Prostate gland (tissue), 2 donors: ENCODE data around the gene MINK1. TPM values are rescaled to one million over a fixed set of nuclear protein-coding genes. Genes with fewer than 3 reads are reported as not detected.

ENCODE experiments used
- DNase-seq: peaks from one replicate; pipeline ENCODE4 v3.0.0-alpha.2; 2019; ENCODE audit warnings: low spot score
- H3K27ac ChIP-seq, 2 donors: fragments of 200-600 bp; sonication (generic); 2 replicates each; pipeline ENCODE4 v1.5.1; 2017 to 2019
- H3K27me3 ChIP-seq: fragments of 200-600 bp; sonication (generic); replicated peaks from 2 replicates; pipeline ENCODE4 v1.5.1; 2019; ENCODE audit not compliant: insufficient read depth
- H3K36me3 ChIP-seq, 2 donors: fragments of 200-600 bp; sonication (generic); 1 replicate in 1 of 2; 2 replicates in 1 of 2; pipeline versions ENCODE4 v1.5.1 to v1.8.1; 2017 to 2019
- H3K4me1 ChIP-seq: fragments of 200-600 bp; sonication (generic); replicated peaks from 2 replicates; pipeline ENCODE4 v1.5.1; 2019
- H3K4me3 ChIP-seq, 2 donors: fragments of 200-600 bp; sonication (generic); 2 replicates each; pipeline ENCODE4 v1.5.1; 2017 to 2019
- H3K9me3 ChIP-seq: fragments of 200-600 bp; sonication (generic); 2 replicates; pipeline ENCODE4 v1.5.1; 2017
- POLR2A ChIP-seq: fragments of 450-650 bp; IDR thresholded peaks from one replicate; pipeline ENCODE4 v1.6.1; 2016; ENCODE audit warnings: antibody characterized with exemption, mild to moderate bottlenecking
- POLR2AphosphoS5 ChIP-seq: sonication (generic); formaldehyde crosslinking; IDR thresholded peaks from one replicate; pipeline ENCODE4 v1.6.1; 2017; ENCODE audit warnings: antibody characterized with exemption
- WGBS: methylation state at CpG from one replicate; pipeline ENCODE4 v1.1.5; 2018; 5-methylcytosine and 5-hydroxymethylcytosine counted together
- intact Hi-C: fragments of 100-400 bp; cut with DNase I; formaldehyde crosslinking; loops from one replicate; pipeline ENCODE4 v1.14.2; 2022
- total RNA-seq, 2 donors: library from RNA; depleted of rRNA; stranded (reverse); fragments of >200 nt; gene quantifications; one replicate each; pipeline ENCODE4 v1.1.0, GENCODE V29; 2016
- TF ChIP-seq, protein P1 (sequence below), 4 experiments: fragments of 200-600 bp in 2 of 4; fragments of 450-650 bp in 2 of 4; sonication (generic) in 2 of 4; IDR thresholded peaks; 1 replicate in 3 of 4; 2 replicates in 1 of 4; pipeline ENCODE4 v1.5.1; 2016 to 2019; ENCODE audit warnings: antibody characterized with exemption in 4 of 4, mild to moderate bottlenecking in 2 of 4, moderate library complexity in 2 of 4

Gene MINK1
- total RNA-seq, 2 donors from 2014 or later: 53.0 to 136 TPM

DNA sequence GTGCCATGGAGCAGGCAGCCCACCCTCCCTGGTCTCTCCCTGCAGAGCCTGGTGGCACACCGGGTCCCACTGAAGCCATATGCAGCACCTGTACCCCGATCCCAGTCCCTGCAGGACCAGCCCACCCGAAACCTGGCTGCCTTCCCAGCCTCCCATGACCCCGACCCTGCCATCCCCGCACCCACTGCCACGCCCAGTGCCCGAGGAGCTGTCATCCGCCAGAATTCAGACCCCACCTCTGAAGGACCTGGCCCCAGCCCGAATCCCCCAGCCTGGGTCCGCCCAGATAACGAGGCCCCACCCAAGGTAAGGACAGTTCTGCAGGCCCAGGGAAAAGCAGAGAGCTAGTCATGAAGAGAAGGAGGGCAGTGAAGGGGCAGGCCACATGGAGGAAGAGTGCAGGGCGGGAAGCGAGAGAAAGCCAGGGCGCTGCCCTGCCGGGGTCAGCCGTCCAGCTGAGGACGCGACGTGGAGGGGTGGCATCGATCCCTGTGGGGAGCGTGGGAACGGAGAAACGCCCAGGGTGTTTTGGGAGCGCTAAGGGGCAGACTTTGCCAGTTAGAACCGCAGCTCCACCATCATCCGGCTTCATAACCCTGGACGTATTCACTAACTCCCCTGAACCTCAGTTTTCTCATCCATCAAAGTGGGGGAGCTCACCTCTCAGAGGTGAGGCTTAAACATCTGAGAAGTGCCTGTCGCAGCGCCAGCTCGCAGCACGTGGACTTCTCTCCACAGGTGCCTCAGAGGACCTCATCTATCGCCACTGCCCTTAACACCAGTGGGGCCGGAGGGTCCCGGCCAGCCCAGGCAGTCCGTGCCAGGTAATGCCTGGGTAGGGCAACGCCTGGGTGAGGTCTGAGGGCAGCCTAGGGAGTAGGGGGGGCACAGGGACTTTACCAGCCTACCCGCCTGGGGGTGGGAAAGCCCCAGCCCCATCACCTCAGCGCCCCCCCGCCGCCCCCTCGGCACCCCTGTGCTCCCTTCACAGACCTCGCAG is 58.6 kb downstream of the MINK1 start:
- H3K4me3 ChIP-seq: no peak overlapping the region
- DNase-seq: no peak
- no peaks in the 10 kb centered on the region for H3K27me3 ChIP-seq
- H3K36me3 ChIP-seq: peaks cover 12 to 44% of the 10 kb centered on the region in 2 donors
- no peak for TF ChIP-seq POLR2A
- no peak for TF ChIP-seq POLR2AphosphoS5
- TF ChIP-seq, protein P1, sequence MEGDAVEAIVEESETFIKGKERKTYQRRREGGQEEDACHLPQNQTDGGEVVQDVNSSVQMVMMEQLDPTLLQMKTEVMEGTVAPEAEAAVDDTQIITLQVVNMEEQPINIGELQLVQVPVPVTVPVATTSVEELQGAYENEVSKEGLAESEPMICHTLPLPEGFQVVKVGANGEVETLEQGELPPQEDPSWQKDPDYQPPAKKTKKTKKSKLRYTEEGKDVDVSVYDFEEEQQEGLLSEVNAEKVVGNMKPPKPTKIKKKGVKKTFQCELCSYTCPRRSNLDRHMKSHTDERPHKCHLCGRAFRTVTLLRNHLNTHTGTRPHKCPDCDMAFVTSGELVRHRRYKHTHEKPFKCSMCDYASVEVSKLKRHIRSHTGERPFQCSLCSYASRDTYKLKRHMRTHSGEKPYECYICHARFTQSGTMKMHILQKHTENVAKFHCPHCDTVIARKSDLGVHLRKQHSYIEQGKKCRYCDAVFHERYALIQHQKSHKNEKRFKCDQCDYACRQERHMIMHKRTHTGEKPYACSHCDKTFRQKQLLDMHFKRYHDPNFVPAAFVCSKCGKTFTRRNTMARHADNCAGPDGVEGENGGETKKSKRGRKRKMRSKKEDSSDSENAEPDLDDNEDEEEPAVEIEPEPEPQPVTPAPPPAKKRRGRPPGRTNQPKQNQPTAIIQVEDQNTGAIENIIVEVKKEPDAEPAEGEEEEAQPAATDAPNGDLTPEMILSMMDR (IDR thresholded peaks at IDR 0.05): no peak
- H3K27ac ChIP-seq: no peak overlapping the region
- WGBS: 90% methylated on average over 36 of the region's 42 CpGs
- intact Hi-C loops: no loop called here
- no peaks in the 10 kb centered on the region for H3K4me1 ChIP-seq
- no peaks in the 10 kb centered on the region for H3K9me3 ChIP-seq

DNA sequence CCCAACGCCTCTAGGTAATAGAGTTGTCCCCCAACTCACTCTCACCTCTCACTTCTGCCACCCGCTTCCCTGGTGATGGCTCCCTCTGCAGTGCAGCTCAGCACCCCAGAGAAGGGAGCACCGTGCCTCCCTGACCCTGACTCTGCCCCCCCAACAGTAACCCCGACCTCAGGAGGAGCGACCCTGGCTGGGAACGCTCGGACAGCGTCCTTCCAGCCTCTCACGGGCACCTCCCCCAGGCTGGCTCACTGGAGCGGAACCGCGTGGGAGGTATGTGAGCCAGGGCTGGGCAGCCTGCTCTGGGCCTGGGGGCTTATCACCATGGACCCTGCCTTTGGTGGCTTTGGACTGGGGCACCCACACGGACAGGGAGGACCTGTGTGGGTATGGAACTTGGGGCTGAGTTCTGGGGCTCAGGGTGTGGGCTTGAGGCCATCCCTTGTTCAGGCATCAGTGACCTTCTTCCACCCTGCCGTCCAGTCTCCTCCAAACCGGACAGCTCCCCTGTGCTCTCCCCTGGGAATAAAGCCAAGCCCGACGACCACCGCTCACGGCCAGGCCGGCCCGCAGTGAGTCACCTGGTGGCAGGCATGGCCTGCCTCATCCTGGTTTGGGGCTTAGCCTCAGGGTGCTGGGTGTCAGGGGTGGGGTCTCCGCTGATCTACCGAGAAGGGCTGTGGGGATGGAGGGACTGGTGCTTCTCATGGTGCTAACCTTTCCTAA is 59.5 kb downstream of the MINK1 start:
- H3K27ac ChIP-seq: no peak overlapping the region
- peaks cover 9 to 38% of the 10 kb centered on the region in 2 donors for H3K36me3 ChIP-seq
- no peak for DNase-seq
- no peaks in the 10 kb centered on the region for H3K9me3 ChIP-seq
- H3K4me1 ChIP-seq: no peaks in the 10 kb centered on the region
- 78% methylated on average over 22 of the region's 23 CpGs for WGBS
- no peaks in the 10 kb centered on the region for H3K27me3 ChIP-seq
- intact Hi-C loops: no loop called here
- H3K4me3 ChIP-seq: no peak overlapping the region
- no peak for TF ChIP-seq POLR2A
- TF ChIP-seq POLR2AphosphoS5: no peak
- TF ChIP-seq, protein P1 (IDR thresholded peaks at IDR 0.05): no peak

DNA sequence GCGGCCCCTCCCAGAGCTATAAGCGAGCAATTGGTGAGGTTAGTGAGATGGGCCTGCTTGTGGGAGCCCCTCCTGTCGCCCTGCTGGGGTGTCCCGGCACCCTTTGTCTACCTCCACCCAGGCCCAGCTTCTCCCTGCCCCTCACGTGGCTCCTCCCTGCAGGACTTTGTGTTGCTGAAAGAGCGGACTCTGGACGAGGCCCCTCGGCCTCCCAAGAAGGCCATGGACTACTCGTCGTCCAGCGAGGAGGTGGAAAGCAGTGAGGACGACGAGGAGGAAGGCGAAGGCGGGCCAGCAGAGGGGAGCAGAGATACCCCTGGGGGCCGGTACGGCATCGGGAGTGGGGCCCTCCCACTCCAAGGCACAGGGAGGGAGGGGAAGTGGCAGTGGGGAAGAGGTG is 60.1 kb downstream of the MINK1 start:
- H3K27ac ChIP-seq: no peak overlapping the region
- H3K36me3 ChIP-seq: peaks cover 9 to 38% of the 10 kb centered on the region in 2 donors
- intact Hi-C loops: no loop called here
- no peak overlapping the region for H3K4me3 ChIP-seq
- TF ChIP-seq, protein P1 (IDR thresholded peaks at IDR 0.05): no peak
- no peak for TF ChIP-seq POLR2A
- no peak for TF ChIP-seq POLR2AphosphoS5
- H3K4me1 ChIP-seq: no peaks in the 10 kb centered on the region
- DNase-seq: no peak
- H3K27me3 ChIP-seq: no peaks in the 10 kb centered on the region
- 81% methylated on average over 18 of the region's 18 CpGs for WGBS
- H3K9me3 ChIP-seq: no peaks in the 10 kb centered on the region

DNA sequence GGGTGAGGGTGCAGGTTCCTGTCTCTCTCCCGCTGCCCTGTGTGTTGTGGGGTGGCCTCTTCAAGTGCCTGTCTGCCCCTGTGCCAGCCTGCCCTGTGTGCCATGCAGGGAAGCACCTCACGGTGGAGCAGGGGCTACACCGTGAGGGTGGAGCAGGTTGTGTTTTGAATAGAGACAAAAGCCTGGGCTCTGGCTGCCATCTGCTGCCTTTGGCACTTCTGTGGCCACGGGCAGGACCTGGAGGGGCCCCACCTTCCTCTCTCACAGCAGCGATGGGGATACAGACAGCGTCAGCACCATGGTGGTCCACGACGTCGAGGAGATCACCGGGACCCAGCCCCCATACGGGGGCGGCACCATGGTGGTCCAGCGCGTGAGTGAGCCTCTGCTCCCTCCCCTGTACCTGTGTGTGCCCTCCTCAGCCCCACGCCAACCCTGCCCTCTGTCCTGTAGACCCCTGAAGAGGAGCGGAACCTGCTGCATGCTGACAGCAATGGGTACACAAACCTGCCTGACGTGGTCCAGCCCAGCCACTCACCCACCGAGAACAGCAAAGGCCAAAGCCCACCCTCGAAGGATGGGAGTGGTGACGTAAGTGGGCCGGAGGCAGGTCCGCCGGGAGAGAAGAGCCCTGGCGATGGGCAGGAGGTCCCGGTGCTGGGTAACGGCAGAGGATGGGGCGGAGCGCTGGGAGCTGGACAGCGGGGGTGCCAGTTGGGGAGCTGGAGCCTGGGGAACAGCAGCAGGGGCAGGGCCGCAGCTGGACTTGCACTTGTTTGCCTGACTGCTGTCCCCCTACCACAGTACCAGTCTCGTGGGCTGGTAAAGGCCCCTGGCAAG is 60.8 kb downstream of the MINK1 start:
- intact Hi-C loops: no loop called here
- H3K27me3 ChIP-seq: no peaks in the 10 kb centered on the region
- H3K4me3 ChIP-seq: no peak overlapping the region
- H3K9me3 ChIP-seq: no peaks in the 10 kb centered on the region
- WGBS: 83% methylated on average over 31 of the region's 31 CpGs
- H3K27ac ChIP-seq: no peak overlapping the region
- TF ChIP-seq POLR2A (no peak), POLR2AphosphoS5 (no peak)
- TF ChIP-seq, protein P1 (IDR thresholded peaks at IDR 0.05): no peak
- H3K36me3 ChIP-seq: peaks cover 9 to 38% of the 10 kb centered on the region in 2 donors
- no peaks in the 10 kb centered on the region for H3K4me1 ChIP-seq
- no peak for DNase-seq
